ENCODE results near the gene HUNK.
"Not testable (repeated sequence)": the region's sequence is repeated elsewhere in the genome, so short reads cannot be mapped to it uniquely, and the experiment has no call there.

DNA sequence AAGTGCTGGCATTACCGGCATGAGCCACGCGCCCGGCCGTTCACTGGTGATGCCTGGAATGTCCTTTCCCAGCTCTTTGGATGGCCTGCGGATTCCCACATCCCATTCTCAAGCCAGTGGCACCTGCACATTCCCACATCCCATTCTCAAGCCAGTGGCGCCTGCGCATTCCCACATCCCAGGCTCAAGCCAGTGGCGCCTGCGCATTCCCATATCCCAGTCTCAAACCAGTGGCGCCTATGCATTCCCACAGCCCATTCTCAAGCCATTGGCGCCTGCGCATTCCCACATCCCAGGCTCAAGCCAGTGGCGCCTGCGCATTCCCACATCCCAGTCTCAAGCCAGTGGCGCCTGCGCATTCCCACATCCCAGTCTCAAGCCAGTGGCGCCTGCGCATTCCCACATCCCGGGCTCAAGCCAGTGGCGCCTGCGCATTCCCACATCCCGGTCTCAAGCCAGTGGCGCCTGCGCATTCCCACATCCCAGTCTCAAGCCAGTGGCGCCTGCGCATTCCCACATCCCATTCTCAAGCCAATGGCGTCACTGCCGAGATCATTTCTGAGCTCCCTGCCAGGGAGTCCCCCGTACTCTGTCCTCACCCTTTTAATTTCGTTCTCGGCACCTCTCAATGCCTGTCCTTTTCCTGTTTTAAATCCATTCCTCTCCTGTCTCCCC is 74.2 kb downstream of the HUNK start:
- TF ChIP-seq, protein P1, sequence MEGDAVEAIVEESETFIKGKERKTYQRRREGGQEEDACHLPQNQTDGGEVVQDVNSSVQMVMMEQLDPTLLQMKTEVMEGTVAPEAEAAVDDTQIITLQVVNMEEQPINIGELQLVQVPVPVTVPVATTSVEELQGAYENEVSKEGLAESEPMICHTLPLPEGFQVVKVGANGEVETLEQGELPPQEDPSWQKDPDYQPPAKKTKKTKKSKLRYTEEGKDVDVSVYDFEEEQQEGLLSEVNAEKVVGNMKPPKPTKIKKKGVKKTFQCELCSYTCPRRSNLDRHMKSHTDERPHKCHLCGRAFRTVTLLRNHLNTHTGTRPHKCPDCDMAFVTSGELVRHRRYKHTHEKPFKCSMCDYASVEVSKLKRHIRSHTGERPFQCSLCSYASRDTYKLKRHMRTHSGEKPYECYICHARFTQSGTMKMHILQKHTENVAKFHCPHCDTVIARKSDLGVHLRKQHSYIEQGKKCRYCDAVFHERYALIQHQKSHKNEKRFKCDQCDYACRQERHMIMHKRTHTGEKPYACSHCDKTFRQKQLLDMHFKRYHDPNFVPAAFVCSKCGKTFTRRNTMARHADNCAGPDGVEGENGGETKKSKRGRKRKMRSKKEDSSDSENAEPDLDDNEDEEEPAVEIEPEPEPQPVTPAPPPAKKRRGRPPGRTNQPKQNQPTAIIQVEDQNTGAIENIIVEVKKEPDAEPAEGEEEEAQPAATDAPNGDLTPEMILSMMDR (IDR thresholded peaks at IDR 0.05; ENCODE audit: low read depth, low read length): not testable (repeated sequence)
- TF ChIP-seq POLR2A (IDR thresholded peaks at IDR 0.05; ENCODE audit: extremely low read depth, insufficient read length); MYC (IDR thresholded peaks at IDR 0.05; ENCODE audit: low read depth, low read length): not testable (repeated sequence)
